GM12878 (cell line): ENCODE data around the gene FHOD3. TPM values are rescaled to one million over a fixed set of nuclear protein-coding genes. Genes with fewer than 3 reads are reported as not detected.

Experiments used
- CBFB ChIP-seq: IDR thresholded peaks from 2 replicates; pipeline ENCODE4 v1.6.1; 2016; ENCODE audit warnings: antibody characterized with exemption, low read depth
- DPF2 ChIP-seq: fragments of 450-650 bp; IDR thresholded peaks from 2 replicates; pipeline ENCODE4 v1.6.1; 2017; ENCODE audit warnings: mild to moderate bottlenecking
- HDGF ChIP-seq: fragments of 450-650 bp; IDR thresholded peaks from 2 replicates; pipeline ENCODE4 v1.6.1; 2016; ENCODE audit warnings: antibody characterized with exemption
- LARP7 ChIP-seq: fragments of 450-650 bp; IDR thresholded peaks from 2 replicates; pipeline ENCODE4 v1.6.1; 2017; ENCODE audit warnings: mild to moderate bottlenecking
- MXI1 ChIP-seq: fragments of 150-350 bp; IDR thresholded peaks from 2 replicates; pipeline ENCODE4 v1.6.1; 2011; ENCODE audit warnings: low read depth, mild to moderate bottlenecking, inconsistent platforms, low read length, improper control_type of control experiment
- NBN ChIP-seq: fragments of 450-650 bp; IDR thresholded peaks from 2 replicates; pipeline ENCODE4 v1.6.1; 2016
- PAX8 ChIP-seq: fragments of 450-650 bp; IDR thresholded peaks from 2 replicates; pipeline ENCODE4 v1.6.1; 2017; ENCODE audit warnings: mild to moderate bottlenecking, moderate library complexity
- SMAD5 ChIP-seq: IDR thresholded peaks from 2 replicates; pipeline ENCODE4 v1.6.1; 2016; ENCODE audit warnings: antibody characterized with exemption, low read depth
- SMARCA5 ChIP-seq: fragments of 450-650 bp; IDR thresholded peaks from 2 replicates; pipeline ENCODE4 v1.6.1; 2017; ENCODE audit warnings: mild to moderate bottlenecking
- SPI1 ChIP-seq: IDR thresholded peaks from 2 replicates; pipeline ENCODE4 v1.6.1; 2011; ENCODE audit warnings: low read depth, mild to moderate bottlenecking, low read length, moderate library complexity, borderline replicate concordance; ENCODE audit not compliant: insufficient read depth
- SREBF2 ChIP-seq: IDR thresholded peaks from 2 replicates; pipeline ENCODE4 v1.6.1; 2012; ENCODE audit warnings: mild to moderate bottlenecking, low read length
- TARDBP ChIP-seq: IDR thresholded peaks from 2 replicates; pipeline ENCODE4 v1.6.1; 2016; ENCODE audit warnings: borderline replicate concordance
- TCF7 ChIP-seq: IDR thresholded peaks from 2 replicates; pipeline ENCODE4 v1.6.1; 2014; ENCODE audit warnings: antibody characterized with exemption, borderline replicate concordance
- WRNIP1 ChIP-seq: IDR thresholded peaks from 2 replicates; pipeline ENCODE4 v1.6.1; 2011; ENCODE audit warnings: low read depth, low read length, improper control_type of control experiment, borderline replicate concordance
- ZNF207 ChIP-seq: fragments of 450-650 bp; IDR thresholded peaks from 2 replicates; pipeline ENCODE4 v1.6.1; 2014; ENCODE audit warnings: antibody characterized with exemption, mild to moderate bottlenecking, borderline replicate concordance
- polyA plus RNA-seq, 11 experiments: library from polyadenylated mRNA; depleted of rRNA in 4 of 11; unstranded in 6 of 11; stranded (reverse) in 5 of 11; fragments of >200 nt; fragmentation: Nextera tagmentation in 4 of 11; fragmentation: Illumina TruSeq in 1 of 11; extraction: Ambion mirVana in 4 of 11; extraction: Trizol in 1 of 11; gene quantifications; 1 replicate in 1 of 11; 2 replicates in 10 of 11; pipeline versions ENCODE4 v1.2.1 to v1.2.3, GENCODE V29; 2011 to 2016; ENCODE audit warnings: inconsistent platforms in 2 of 11, missing spikeins in 2 of 11, low read depth in 1 of 11
- total RNA-seq, 4 experiments: library from RNA; depleted of rRNA in 3 of 4; stranded (reverse); fragments of >200 nt in 3 of 4; fragmentation: Illumina TruSeq in 1 of 4; extraction: Trizol in 1 of 4; gene quantifications; 2 replicates each; pipeline versions ENCODE4 v1.2.1 to v1.2.3, GENCODE V29; 2013 to 2021
- TF ChIP-seq, protein P1 (sequence below): fragments of 450-650 bp; IDR thresholded peaks from 2 replicates; pipeline ENCODE4 v1.6.1; 2017; ENCODE audit warnings: mild to moderate bottlenecking, moderate library complexity
- TF ChIP-seq, protein P2 (sequence below): fragments of 450-650 bp; IDR thresholded peaks from 2 replicates; pipeline ENCODE4 v1.6.1; 2017; ENCODE audit warnings: mild to moderate bottlenecking, low read depth, inconsistent platforms; ENCODE audit not compliant: poor library complexity, severe bottlenecking
- TF ChIP-seq, protein P3 (sequence below): fragments of 450-650 bp; IDR thresholded peaks from 2 replicates; pipeline ENCODE4 v1.6.1; 2017; ENCODE audit warnings: antibody characterized with exemption, mild to moderate bottlenecking, moderate library complexity

FHOD3 gene
- total and polyA plus RNA-seq, 10 of the 15 experiments (the other 5 are each of a cell fraction or from before 2014, with no cell fraction given) = 0.77 to 26.7 (median 10.4) TPM

DNA sequence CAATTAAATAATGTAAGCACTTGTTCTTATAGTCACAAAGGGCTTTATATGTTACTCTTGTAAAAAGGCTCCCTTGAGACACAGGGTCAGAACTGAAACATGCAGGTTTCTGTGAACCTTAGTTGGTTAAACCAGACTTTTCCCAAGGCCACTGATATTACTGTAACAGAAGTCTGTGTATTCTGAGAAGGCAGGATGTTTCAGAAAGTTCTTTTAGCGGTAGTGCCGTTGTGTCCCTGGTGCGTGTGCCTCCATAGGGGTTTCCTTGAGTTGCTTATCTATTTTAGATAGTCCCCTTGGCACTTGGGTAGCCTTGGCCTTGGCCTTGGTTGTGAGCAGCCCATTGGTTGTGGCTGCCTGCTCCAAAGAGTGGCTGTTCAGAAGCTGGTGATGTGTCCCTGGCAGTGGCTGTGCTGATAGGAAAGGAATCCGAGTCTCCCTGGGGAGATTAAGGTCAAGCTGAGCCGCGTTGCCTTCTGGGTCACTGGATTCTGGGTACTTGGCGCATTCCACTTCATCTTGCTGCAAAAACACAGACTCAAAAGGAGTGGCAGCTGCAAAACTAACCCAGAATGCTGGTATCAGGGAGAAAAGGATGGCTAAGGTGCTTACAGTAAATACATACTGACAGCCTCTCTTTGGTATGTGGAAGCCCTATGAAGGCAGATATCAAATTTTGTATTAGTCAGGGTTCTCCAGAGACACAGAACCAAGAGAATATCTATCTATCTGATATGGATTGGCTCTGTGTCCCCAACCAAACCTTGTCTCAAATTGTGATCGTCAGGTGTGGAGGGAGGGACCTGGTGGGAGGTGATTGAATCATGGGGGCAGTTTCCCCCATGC lies 69.7 kb downstream of the FHOD3 start (continued):
- TF ChIP-seq, protein P1, sequence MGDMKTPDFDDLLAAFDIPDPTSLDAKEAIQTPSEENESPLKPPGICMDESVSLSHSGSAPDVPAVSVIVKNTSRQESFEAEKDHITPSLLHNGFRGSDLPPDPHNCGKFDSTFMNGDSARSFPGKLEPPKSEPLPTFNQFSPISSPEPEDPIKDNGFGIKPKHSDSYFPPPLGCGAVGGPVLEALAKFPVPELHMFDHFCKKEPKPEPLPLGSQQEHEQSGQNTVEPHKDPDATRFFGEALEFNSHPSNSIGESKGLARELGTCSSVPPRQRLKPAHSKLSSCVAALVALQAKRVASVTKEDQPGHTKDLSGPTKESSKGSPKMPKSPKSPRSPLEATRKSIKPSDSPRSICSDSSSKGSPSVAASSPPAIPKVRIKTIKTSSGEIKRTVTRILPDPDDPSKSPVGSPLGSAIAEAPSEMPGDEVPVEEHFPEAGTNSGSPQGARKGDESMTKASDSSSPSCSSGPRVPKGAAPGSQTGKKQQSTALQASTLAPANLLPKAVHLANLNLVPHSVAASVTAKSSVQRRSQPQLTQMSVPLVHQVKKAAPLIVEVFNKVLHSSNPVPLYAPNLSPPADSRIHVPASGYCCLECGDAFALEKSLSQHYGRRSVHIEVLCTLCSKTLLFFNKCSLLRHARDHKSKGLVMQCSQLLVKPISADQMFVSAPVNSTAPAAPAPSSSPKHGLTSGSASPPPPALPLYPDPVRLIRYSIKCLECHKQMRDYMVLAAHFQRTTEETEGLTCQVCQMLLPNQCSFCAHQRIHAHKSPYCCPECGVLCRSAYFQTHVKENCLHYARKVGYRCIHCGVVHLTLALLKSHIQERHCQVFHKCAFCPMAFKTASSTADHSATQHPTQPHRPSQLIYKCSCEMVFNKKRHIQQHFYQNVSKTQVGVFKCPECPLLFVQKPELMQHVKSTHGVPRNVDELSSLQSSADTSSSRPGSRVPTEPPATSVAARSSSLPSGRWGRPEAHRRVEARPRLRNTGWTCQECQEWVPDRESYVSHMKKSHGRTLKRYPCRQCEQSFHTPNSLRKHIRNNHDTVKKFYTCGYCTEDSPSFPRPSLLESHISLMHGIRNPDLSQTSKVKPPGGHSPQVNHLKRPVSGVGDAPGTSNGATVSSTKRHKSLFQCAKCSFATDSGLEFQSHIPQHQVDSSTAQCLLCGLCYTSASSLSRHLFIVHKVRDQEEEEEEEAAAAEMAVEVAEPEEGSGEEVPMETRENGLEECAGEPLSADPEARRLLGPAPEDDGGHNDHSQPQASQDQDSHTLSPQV = peak; percentile 88
- TF ChIP-seq PAX8 (no peak), MXI1 (no peak), ZNF207 (no peak), SPI1 (no peak), NBN (peak; percentile 29), CBFB (no peak), SREBF2 (no peak), DPF2 (peak; percentile 38; the same call in 1 of the 2 replicates), LARP7 (peak; percentile 45; the same call in 1 of the 2 replicates), HDGF (peak; percentile 45; the same call in 1 of the 2 replicates), TCF7 (no peak), SMAD5 (no peak), TARDBP (no peak), WRNIP1 (no peak), SMARCA5 (0 out of 2 replicates have a peak, but pooled peaks have one; percentile 57)
- TF ChIP-seq, protein P2, sequence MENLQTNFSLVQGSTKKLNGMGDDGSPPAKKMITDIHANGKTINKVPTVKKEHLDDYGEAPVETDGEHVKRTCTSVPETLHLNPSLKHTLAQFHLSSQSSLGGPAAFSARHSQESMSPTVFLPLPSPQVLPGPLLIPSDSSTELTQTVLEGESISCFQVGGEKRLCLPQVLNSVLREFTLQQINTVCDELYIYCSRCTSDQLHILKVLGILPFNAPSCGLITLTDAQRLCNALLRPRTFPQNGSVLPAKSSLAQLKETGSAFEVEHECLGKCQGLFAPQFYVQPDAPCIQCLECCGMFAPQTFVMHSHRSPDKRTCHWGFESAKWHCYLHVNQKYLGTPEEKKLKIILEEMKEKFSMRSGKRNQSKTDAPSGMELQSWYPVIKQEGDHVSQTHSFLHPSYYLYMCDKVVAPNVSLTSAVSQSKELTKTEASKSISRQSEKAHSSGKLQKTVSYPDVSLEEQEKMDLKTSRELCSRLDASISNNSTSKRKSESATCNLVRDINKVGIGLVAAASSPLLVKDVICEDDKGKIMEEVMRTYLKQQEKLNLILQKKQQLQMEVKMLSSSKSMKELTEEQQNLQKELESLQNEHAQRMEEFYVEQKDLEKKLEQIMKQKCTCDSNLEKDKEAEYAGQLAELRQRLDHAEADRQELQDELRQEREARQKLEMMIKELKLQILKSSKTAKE = peak; percentile 24
- TF ChIP-seq, protein P3, sequence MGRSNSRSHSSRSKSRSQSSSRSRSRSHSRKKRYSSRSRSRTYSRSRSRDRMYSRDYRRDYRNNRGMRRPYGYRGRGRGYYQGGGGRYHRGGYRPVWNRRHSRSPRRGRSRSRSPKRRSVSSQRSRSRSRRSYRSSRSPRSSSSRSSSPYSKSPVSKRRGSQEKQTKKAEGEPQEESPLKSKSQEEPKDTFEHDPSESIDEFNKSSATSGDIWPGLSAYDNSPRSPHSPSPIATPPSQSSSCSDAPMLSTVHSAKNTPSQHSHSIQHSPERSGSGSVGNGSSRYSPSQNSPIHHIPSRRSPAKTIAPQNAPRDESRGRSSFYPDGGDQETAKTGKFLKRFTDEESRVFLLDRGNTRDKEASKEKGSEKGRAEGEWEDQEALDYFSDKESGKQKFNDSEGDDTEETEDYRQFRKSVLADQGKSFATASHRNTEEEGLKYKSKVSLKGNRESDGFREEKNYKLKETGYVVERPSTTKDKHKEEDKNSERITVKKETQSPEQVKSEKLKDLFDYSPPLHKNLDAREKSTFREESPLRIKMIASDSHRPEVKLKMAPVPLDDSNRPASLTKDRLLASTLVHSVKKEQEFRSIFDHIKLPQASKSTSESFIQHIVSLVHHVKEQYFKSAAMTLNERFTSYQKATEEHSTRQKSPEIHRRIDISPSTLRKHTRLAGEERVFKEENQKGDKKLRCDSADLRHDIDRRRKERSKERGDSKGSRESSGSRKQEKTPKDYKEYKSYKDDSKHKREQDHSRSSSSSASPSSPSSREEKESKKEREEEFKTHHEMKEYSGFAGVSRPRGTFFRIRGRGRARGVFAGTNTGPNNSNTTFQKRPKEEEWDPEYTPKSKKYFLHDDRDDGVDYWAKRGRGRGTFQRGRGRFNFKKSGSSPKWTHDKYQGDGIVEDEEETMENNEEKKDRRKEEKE = 0 out of 2 replicates have a peak, but pooled peaks have one; percentile 8
